Sigmoid colon (tissue), 4 donors: ENCODE results near the gene MACROD2.

ENCODE experiments used
- CTCF ChIP-seq, 4 experiments: fragments of 450-650 bp in 3 of 4; fragments of 200-600 bp in 1 of 4; IDR thresholded peaks; one replicate each; pipeline ENCODE4 v1.5.1; 2016 to 2019; ENCODE audit warnings: antibody characterized with exemption in 4 of 4, mild to moderate bottlenecking in 3 of 4, moderate library complexity in 2 of 4
- EP300 ChIP-seq, 4 donors: sonication (generic); formaldehyde crosslinking; IDR thresholded peaks; one replicate each; pipeline ENCODE4 v1.6.1; 2017; ENCODE audit warnings: antibody characterized with exemption in 4 of 4
- POLR2A ChIP-seq, 2 donors: fragments of 450-650 bp; IDR thresholded peaks; one replicate each; pipeline ENCODE4 v1.6.1; 2016; ENCODE audit warnings: antibody characterized with exemption in 2 of 2, mild to moderate bottlenecking in 2 of 2, moderate library complexity in 2 of 2
- POLR2AphosphoS5 ChIP-seq, 4 donors: sonication (generic); formaldehyde crosslinking; IDR thresholded peaks; one replicate each; pipeline ENCODE4 v1.6.1; 2017; ENCODE audit warnings: antibody characterized with exemption in 4 of 4

GRCh38 chr20:15411781-15412180 is 1416.5 kb downstream of the MACROD2 start:
- TF ChIP-seq CTCF (IDR thresholded peaks at IDR 0.05) (no peak), POLR2A (IDR thresholded peaks at IDR 0.05) (no peak), POLR2AphosphoS5 (IDR thresholded peaks at IDR 0.05) (no peak), EP300 (IDR thresholded peaks at IDR 0.05) (no peak)
